Gastroesophageal sphincter (tissue), 4 donors: ENCODE results near the gene TREML2. TPM values are rescaled to one million over a fixed set of nuclear protein-coding genes. Genes with fewer than 3 reads are reported as not detected.

Experiments used
- ATAC-seq: fragments of 150-250 bp; one replicate; pipeline ENCODE4 v1.9.1; 2016; ENCODE audit warnings: mild to moderate bottlenecking, moderate library complexity
- H3K27ac ChIP-seq, 4 donors: fragments of 200-600 bp; sonication (generic) in 3 of 4; 1 replicate in 3 of 4; 2 replicates in 1 of 4; pipeline ENCODE4 v1.5.1; 2016 to 2019
- H3K27me3 ChIP-seq: fragments of 200-600 bp; sonication (generic); one replicate; pipeline ENCODE4 v1.5.1; 2019
- H3K36me3 ChIP-seq, 2 donors: fragments of 200-600 bp; sonication (generic); one replicate each; pipeline ENCODE4 v1.5.1; 2019; ENCODE audit warnings: control low read depth in 1 of 2
- H3K4me1 ChIP-seq, 3 donors: fragments of 200-600 bp; sonication (generic); 1 replicate in 2 of 3; 2 replicates in 1 of 3; pipeline ENCODE4 v1.5.1; 2016 to 2019; ENCODE audit warnings: control low read depth in 2 of 3
- H3K4me3 ChIP-seq, 2 donors: fragments of 200-600 bp; sonication (generic); one replicate each; pipeline ENCODE4 v1.5.1; 2019; ENCODE audit warnings: mild to moderate bottlenecking in 1 of 2, moderate library complexity in 1 of 2
- H3K9me3 ChIP-seq, 3 donors: fragments of 200-600 bp; sonication (generic); one replicate each; pipeline ENCODE4 v1.5.1; 2017 to 2019; ENCODE audit warnings: control low read depth in 2 of 3
- CTCF ChIP-seq, 4 experiments: fragments of 200-600 bp in 2 of 4; fragments of 450-650 bp in 2 of 4; sonication (generic) in 1 of 4; IDR thresholded peaks; one replicate each; pipeline ENCODE4 v1.5.1; 2017 to 2019; ENCODE audit warnings: antibody characterized with exemption in 4 of 4, mild to moderate bottlenecking in 2 of 4, moderate library complexity in 2 of 4
- EP300 ChIP-seq: sonication (generic); formaldehyde crosslinking; IDR thresholded peaks from one replicate; pipeline ENCODE4 v1.6.1; 2017; ENCODE audit warnings: antibody characterized with exemption, mild to moderate bottlenecking
- POLR2A ChIP-seq, 2 donors: fragments of 450-650 bp; IDR thresholded peaks; one replicate each; pipeline ENCODE4 v1.6.1; 2017; ENCODE audit warnings: antibody characterized with exemption in 2 of 2, mild to moderate bottlenecking in 2 of 2, moderate library complexity in 1 of 2
- POLR2AphosphoS5 ChIP-seq: sonication (generic); formaldehyde crosslinking; IDR thresholded peaks from one replicate; pipeline ENCODE4 v1.6.1; 2017; ENCODE audit warnings: antibody characterized with exemption
- WGBS, 2 donors: methylation state at CpG; one replicate each; pipeline ENCODE4 v1.1.5; 2018; ENCODE audit warnings: low coverage in 1 of 2; 5-methylcytosine and 5-hydroxymethylcytosine counted together
- total RNA-seq, 4 donors: library from RNA; depleted of rRNA; stranded (reverse); fragments of >200 nt; gene quantifications; one replicate each; pipeline ENCODE4 v1.1.0, GENCODE V29; 2016

The TREML2 gene
- total RNA-seq, 4 donors from 2014 or later = 0.27 TPM; not detected in 3

GRCh38 chr6:41181566-41181965 is 19.4 kb downstream of the TREML2 start:
- H3K4me1 ChIP-seq = no peaks in the 10 kb centered on the region
- TF ChIP-seq CTCF (IDR thresholded peaks at IDR 0.05) = no peak
- no peak for TF ChIP-seq POLR2AphosphoS5
- TF ChIP-seq EP300 = no peak
- no peak for TF ChIP-seq POLR2A (IDR thresholded peaks at IDR 0.05)
- no peaks in the 10 kb centered on the region for H3K9me3 ChIP-seq
- no peak overlapping the region for H3K27ac ChIP-seq
- no peak for ATAC-seq
- H3K4me3 ChIP-seq = no peak overlapping the region
- H3K27me3 ChIP-seq = peaks cover 23% of the 10 kb centered on the region
- no peaks in the 10 kb centered on the region for H3K36me3 ChIP-seq
- no CpG with 5 or more reads among the region's 1 CpG for WGBS, 2 donors

- Histone ChIP-seq H3K27me3 (peaks cover 23% of the 10 kb centered on the region), H3K4me1 (no peaks in the 10 kb centered on the region), H3K4me3 (no peak overlapping the region), H3K9me3 (no peaks in the 10 kb centered on the region), H3K36me3 (no peaks in the 10 kb centered on the region), H3K27ac (no peak overlapping the region)
- TF ChIP-seq EP300 (no peak), POLR2AphosphoS5 (no peak), POLR2A (IDR thresholded peaks at IDR 0.05) (no peak), CTCF (IDR thresholded peaks at IDR 0.05) (no peak)
- no peak for ATAC-seq
- 46 to 65% methylated on average over 1 to 3 of the region's 4 CpGs for WGBS, 2 donors
Observed at GRCh38 chr6:41179163-41179562, 21.8 kb downstream of the TREML2 start.

- ATAC-seq = no peak
- peaks cover 30% of the 10 kb centered on the region for H3K27me3 ChIP-seq
- H3K4me1 ChIP-seq = no peaks in the 10 kb centered on the region
- no peaks in the 10 kb centered on the region for H3K9me3 ChIP-seq
- no peak overlapping the region for H3K27ac ChIP-seq
- WGBS, 2 donors = 79 to 91% methylated on average over 2 of the region's 2 CpGs
- no peak overlapping the region for H3K4me3 ChIP-seq
- TF ChIP-seq POLR2AphosphoS5 = no peak
- no peak for TF ChIP-seq POLR2A (IDR thresholded peaks at IDR 0.05)
- TF ChIP-seq CTCF (IDR thresholded peaks at IDR 0.05) = no peak
- TF ChIP-seq EP300 = no peak
- H3K36me3 ChIP-seq = no peaks in the 10 kb centered on the region
Observed at GRCh38 chr6:41177695-41178094, 23.3 kb downstream of the TREML2 start.

- Histone ChIP-seq H3K27me3 (peaks cover 30% of the 10 kb centered on the region), H3K9me3 (no peaks in the 10 kb centered on the region), H3K27ac (no peak overlapping the region), H3K4me3 (no peak overlapping the region), H3K4me1 (no peaks in the 10 kb centered on the region), H3K36me3 (no peaks in the 10 kb centered on the region)
- ATAC-seq = no peak
- 74 to 82% methylated on average over 3 of the region's 3 CpGs for WGBS, 2 donors
- no peak for TF ChIP-seq POLR2AphosphoS5
- no peak for TF ChIP-seq EP300
- no peak for TF ChIP-seq CTCF (IDR thresholded peaks at IDR 0.05)
- TF ChIP-seq POLR2A (IDR thresholded peaks at IDR 0.05) = no peak
Observed at GRCh38 chr6:41177287-41177686, 23.7 kb downstream of the TREML2 start.

GRCh38 chr6:41176189-41176588 is 24.8 kb downstream of the TREML2 start:
- no peaks in the 10 kb centered on the region for H3K36me3 ChIP-seq

More at GRCh38 chr6:41176189-41176588, 24.8 kb downstream of the TREML2 start:
- no peak overlapping the region for H3K27ac ChIP-seq
- no peak overlapping the region for H3K4me3 ChIP-seq
- ATAC-seq = no peak
- H3K4me1 ChIP-seq = no peaks in the 10 kb centered on the region
- no peaks in the 10 kb centered on the region for H3K9me3 ChIP-seq
- WGBS, 2 donors = 89 to 91% methylated on average over 6 to 12 of the region's 12 CpGs
- TF ChIP-seq CTCF (IDR thresholded peaks at IDR 0.05) (no peak), POLR2AphosphoS5 (no peak), EP300 (no peak), POLR2A (IDR thresholded peaks at IDR 0.05) (no peak)
- H3K27me3 ChIP-seq = peaks cover 30% of the 10 kb centered on the region
